Mucosa of descending colon (tissue), 3 donors: ENCODE results near the gene ICAM1. TPM values are rescaled to one million over a fixed set of nuclear protein-coding genes. Genes with fewer than 3 reads are reported as not detected.
"Not testable (repeated sequence)": the region's sequence is repeated elsewhere in the genome, so short reads cannot be mapped to it uniquely, and the experiment has no call there.

Experiments used
- ATAC-seq: fragments of 200-7000 bp; cut with Tn5 transposase; one replicate; pipeline ENCODE4 v1.9.1; 2020; ENCODE audit warnings: mild to moderate bottlenecking, moderate library complexity
- DNase-seq, 3 donors: peaks; one replicate each; pipeline ENCODE4 v3.0.0-alpha.2; 2020
- H3K36me3 ChIP-seq: fragments of 200-600 bp; one replicate; pipeline ENCODE4 v1.8.0; 2021; ENCODE audit warnings: low read depth, mild to moderate bottlenecking
- H3K4me1 ChIP-seq: fragments of 200-600 bp; one replicate; pipeline ENCODE4 v1.8.0; 2021; ENCODE audit warnings: low read depth, mild to moderate bottlenecking
- H3K4me3 ChIP-seq: fragments of 200-600 bp; one replicate; pipeline ENCODE4 v1.8.0; 2021; ENCODE audit warnings: mild to moderate bottlenecking
- H3K9me3 ChIP-seq: fragments of 200-600 bp; one replicate; pipeline ENCODE4 v1.8.0; 2021; ENCODE audit warnings: mild to moderate bottlenecking
- CTCF ChIP-seq: fragments of 200-600 bp; IDR thresholded peaks from one replicate; pipeline ENCODE4 v1.8.0; 2022; ENCODE audit warnings: antibody characterized with exemption, mild to moderate bottlenecking
- intact Hi-C, 2 donors: fragments of 100-400 bp; cut with DNase I in 1 of 2; cut with micrococcal nuclease in 1 of 2; formaldehyde crosslinking; loops; one replicate each; pipeline versions ENCODE4 v1.11.0 to v1.11.1; 2022; cut with DNase I, micrococcal nuclease
- total RNA-seq, 3 donors: library from RNA; stranded (reverse); fragmentation: NEBNext Ultra II Directional in 2 of 3; extraction: Animal tissue kit (Norgen Biotek cat#: 25700) in 2 of 3; gene quantifications; one replicate each; pipeline versions ENCODE4 v1.2.1 to v1.2.4, GENCODE V29; 2021 to 2023
- donor health status: DM: no; HTN: no; CAD: no; lungs with moderate emphysema.
- donor health status: DM: no; HTN: no; CAD: no.
- donor health status: DM: no; HTN: yes; CAD: no.

ICAM1 gene
- total RNA-seq, 3 donors from 2014 or later = 10.7 to 13.9 (median 13.4) TPM

GRCh38 chr19:10230861-10231611 lies 39.9 kb upstream of the ICAM1 start, which contains the start of gene S1PR2:
S1PR2 (minus strand) TSS chr19:10231331; CDS start chr19:10224905, 6,426 bp downstream.
- DNase-seq (peak; percentile 77 to 87 (median 81)), ATAC-seq (peak; percentile 83)
- peak within 1 kb of the TSS; percentile 72 for H3K4me3 ChIP-seq
- no peaks in the 10 kb centered on the region for H3K9me3 ChIP-seq
- H3K36me3 ChIP-seq = no peaks in the 10 kb centered on the region
- H3K4me1 ChIP-seq = peaks cover 8% of the 10 kb centered on the region
- intact Hi-C loops = no loop called here
- TF ChIP-seq CTCF = no peak

- intact Hi-C loops = no loop called here
- no peak for TF ChIP-seq CTCF
- Histone ChIP-seq H3K9me3 (no peaks in the 10 kb centered on the region), H3K36me3 (no peaks in the 10 kb centered on the region), H3K4me1 (peaks cover 8% of the 10 kb centered on the region), H3K4me3 (no peak overlapping the region)
- ATAC-seq (no peak), DNase-seq (no peak)
Observed at GRCh38 chr19:10231612-10232228, 39.2 kb upstream of the ICAM1 start.

DNA sequence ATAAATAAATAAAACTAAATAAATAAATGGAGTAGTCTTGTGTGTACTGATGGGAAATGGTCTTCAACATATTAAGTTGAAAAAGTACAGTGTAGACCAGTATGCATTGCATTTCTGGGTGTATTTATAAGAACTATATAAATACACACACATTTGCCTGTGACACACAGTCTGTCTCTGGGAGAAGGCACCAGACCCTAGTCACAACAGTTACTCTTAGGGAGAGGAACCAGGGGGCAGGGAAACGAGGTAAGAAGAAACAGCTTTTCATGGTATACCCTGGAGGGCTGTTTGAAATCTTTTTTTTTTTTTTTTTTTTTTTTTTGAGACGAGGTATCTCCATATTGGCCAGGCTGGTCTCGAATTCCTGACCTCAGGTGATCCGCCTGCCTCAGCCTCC lies 37.0 kb upstream of the ICAM1 start:
- DNase-seq (no peak), ATAC-seq (no peak)
- intact Hi-C loops = no loop called here
- Histone ChIP-seq H3K4me3 (no peak overlapping the region), H3K36me3 (no peaks in the 10 kb centered on the region), H3K9me3 (no peaks in the 10 kb centered on the region), H3K4me1 (peaks cover 12% of the 10 kb centered on the region)
- TF ChIP-seq CTCF = no peak

GRCh38 chr19:10235003-10235402 lies 35.9 kb upstream of the ICAM1 start:
- Histone ChIP-seq H3K4me3 (no peak overlapping the region), H3K4me1 (peaks cover 9% of the 10 kb centered on the region), H3K36me3 (no peaks in the 10 kb centered on the region), H3K9me3 (no peaks in the 10 kb centered on the region)
- ATAC-seq (no peak), DNase-seq (no peak)
- intact Hi-C loops = no loop called here
- TF ChIP-seq CTCF = no peak

DNA sequence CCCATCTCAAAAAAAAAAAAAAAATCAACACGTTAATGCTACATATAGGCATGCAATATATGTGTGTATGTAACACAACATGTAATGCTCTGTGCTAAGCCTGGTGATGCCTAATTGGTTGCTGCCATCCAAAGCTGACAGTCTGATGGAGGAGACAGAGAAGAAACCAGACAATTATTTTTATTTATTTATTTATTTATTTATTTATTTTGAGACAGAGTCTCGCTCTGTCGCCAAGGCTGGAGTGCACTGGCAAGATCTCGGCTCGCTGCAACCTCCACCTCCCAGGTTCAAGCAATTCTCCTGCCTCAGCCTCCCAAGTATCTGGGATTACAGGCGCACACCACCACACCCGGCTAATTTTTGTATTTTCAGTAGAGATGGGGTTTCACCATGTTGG lies 35.5 kb upstream of the ICAM1 start:
- intact Hi-C loops, DNase-seq, H3K4me1 ChIP-seq, H3K4me3 ChIP-seq, H3K9me3 ChIP-seq, ATAC-seq, H3K36me3 ChIP-seq: not testable (repeated sequence)

GRCh38 chr19:10237702-10238101 lies 33.2 kb upstream of the ICAM1 start:
- Histone ChIP-seq H3K36me3 (no peaks in the 10 kb centered on the region), H3K9me3 (no peaks in the 10 kb centered on the region), H3K4me1 (peaks cover 5% of the 10 kb centered on the region), H3K4me3 (no peak overlapping the region)
- DNase-seq (no peak), ATAC-seq (peak; percentile 4)
- TF ChIP-seq CTCF = no peak
- intact Hi-C loops = no loop called here
